Loucy (cell line): ENCODE measurements around the gene NDST1.

Experiments
- H2AFZ ChIP-seq: fragments of 200-600 bp; sonication (generic); 2 replicates; pipeline ENCODE4 v1.6.0; 2016; ENCODE audit warnings: antibody characterized with exemption, mild to moderate bottlenecking, low read length, moderate library complexity
- H3F3A ChIP-seq: fragments of 200-600 bp; 2 replicates; pipeline ENCODE4 v1.6.0; 2016; ENCODE audit warnings: antibody characterized with exemption, low read depth, mild to moderate bottlenecking
- H3K27me3 ChIP-seq: fragments of 200-600 bp; sonication (generic); 2 replicates; pipeline ENCODE4 v1.6.1; 2014; ENCODE audit warnings: low read length, mild to moderate bottlenecking; ENCODE audit not compliant: insufficient read depth, poor library complexity, severe bottlenecking
- H3K36me3 ChIP-seq: fragments of 200-600 bp; sonication (generic); 2 replicates; pipeline ENCODE4 v1.6.1; 2016; ENCODE audit warnings: low read length; ENCODE audit not compliant: insufficient read depth
- H3K4me1 ChIP-seq: fragments of 200-600 bp; sonication (generic); 2 replicates; pipeline ENCODE4 v1.5.1; 2014; ENCODE audit warnings: low read length, mild to moderate bottlenecking; ENCODE audit not compliant: insufficient read depth, poor library complexity, severe bottlenecking
- H3K4me2 ChIP-seq: fragments of 200-600 bp; sonication (generic); 2 replicates; pipeline ENCODE4 v1.6.0; 2014; ENCODE audit warnings: antibody characterized with exemption, low read length, low read depth, mild to moderate bottlenecking; ENCODE audit not compliant: poor library complexity, severe bottlenecking
- H3K4me3 ChIP-seq: fragments of 200-600 bp; sonication (generic); 2 replicates; pipeline ENCODE4 v1.5.1; 2014; ENCODE audit warnings: low read length, mild to moderate bottlenecking, mixed read lengths; ENCODE audit not compliant: poor library complexity, severe bottlenecking
- H3K79me2 ChIP-seq: fragments of 200-600 bp; sonication (generic); 2 replicates; pipeline ENCODE4 v1.6.1; 2014; ENCODE audit warnings: low read length; ENCODE audit not compliant: insufficient read depth
- H3K9ac ChIP-seq: fragments of 200-600 bp; sonication (generic); 2 replicates; pipeline ENCODE4 v1.6.0; 2014; ENCODE audit warnings: mild to moderate bottlenecking, low read depth, low read length, moderate library complexity; ENCODE audit not compliant: poor library complexity, severe bottlenecking
- H3K9me2 ChIP-seq: fragments of 200-600 bp; sonication (generic); replicated peaks from 2 replicates; pipeline ENCODE4 v1.6.1; 2016; ENCODE audit warnings: low read depth, low read length, mixed read lengths
- H3K9me3 ChIP-seq: fragments of 200-600 bp; sonication (generic); 2 replicates; pipeline ENCODE4 v1.6.1; 2014; ENCODE audit warnings: mild to moderate bottlenecking, antibody characterized with exemption, low read length, low read depth; ENCODE audit not compliant: insufficient read depth
- H4K20me1 ChIP-seq: fragments of 200-600 bp; sonication (generic); 2 replicates; pipeline ENCODE4 v1.6.0; 2014; ENCODE audit warnings: antibody characterized with exemption, low read length, mild to moderate bottlenecking; ENCODE audit not compliant: insufficient read depth, poor library complexity, severe bottlenecking
- EZH2phosphoT487 ChIP-seq: fragments of 200-600 bp; IDR thresholded peaks from 2 replicates; pipeline ENCODE4 v1.6.1; 2018; ENCODE audit warnings: antibody characterized with exemption, mild to moderate bottlenecking, moderate library complexity, borderline replicate concordance
- TF ChIP-seq, protein P1 (sequence below): fragments of 200-600 bp; sonication (generic); conservative IDR thresholded peaks from 2 replicates; pipeline ENCODE4 v1.5.1; 2014; ENCODE audit warnings: mild to moderate bottlenecking, antibody characterized with exemption, low read length

Gene NDST1

GRCh38 chr5:150545246-150545645, 37.3 kb downstream of the NDST1 start:
- H3K9me2 ChIP-seq, result no peaks in the 10 kb centered on the region
- no peak for TF ChIP-seq EZH2phosphoT487
- TF ChIP-seq, protein P1, sequence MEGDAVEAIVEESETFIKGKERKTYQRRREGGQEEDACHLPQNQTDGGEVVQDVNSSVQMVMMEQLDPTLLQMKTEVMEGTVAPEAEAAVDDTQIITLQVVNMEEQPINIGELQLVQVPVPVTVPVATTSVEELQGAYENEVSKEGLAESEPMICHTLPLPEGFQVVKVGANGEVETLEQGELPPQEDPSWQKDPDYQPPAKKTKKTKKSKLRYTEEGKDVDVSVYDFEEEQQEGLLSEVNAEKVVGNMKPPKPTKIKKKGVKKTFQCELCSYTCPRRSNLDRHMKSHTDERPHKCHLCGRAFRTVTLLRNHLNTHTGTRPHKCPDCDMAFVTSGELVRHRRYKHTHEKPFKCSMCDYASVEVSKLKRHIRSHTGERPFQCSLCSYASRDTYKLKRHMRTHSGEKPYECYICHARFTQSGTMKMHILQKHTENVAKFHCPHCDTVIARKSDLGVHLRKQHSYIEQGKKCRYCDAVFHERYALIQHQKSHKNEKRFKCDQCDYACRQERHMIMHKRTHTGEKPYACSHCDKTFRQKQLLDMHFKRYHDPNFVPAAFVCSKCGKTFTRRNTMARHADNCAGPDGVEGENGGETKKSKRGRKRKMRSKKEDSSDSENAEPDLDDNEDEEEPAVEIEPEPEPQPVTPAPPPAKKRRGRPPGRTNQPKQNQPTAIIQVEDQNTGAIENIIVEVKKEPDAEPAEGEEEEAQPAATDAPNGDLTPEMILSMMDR, result no peak
- no peaks in the 10 kb centered on the region for H3K79me2 ChIP-seq
- no peak overlapping the region for H3K9ac ChIP-seq
- no peak overlapping the region for H3K4me3 ChIP-seq
- no peak overlapping the region for H3K4me2 ChIP-seq
- H4K20me1 ChIP-seq, result no peaks in the 10 kb centered on the region
- no peak overlapping the region for H2AFZ ChIP-seq
- H3K27me3 ChIP-seq, result no peaks in the 10 kb centered on the region
- no peaks in the 10 kb centered on the region for H3F3A ChIP-seq
- H3K4me1 ChIP-seq, result peaks cover 1% of the 10 kb centered on the region
- H3K36me3 ChIP-seq, result peaks cover under 1% of the 10 kb centered on the region; the same call in 1 of the 2 replicates
- H3K9me3 ChIP-seq, result no peaks in the 10 kb centered on the region

- no peak for TF ChIP-seq EZH2phosphoT487
- TF ChIP-seq, protein P1, result no peak
- Histone ChIP-seq H3K4me2 (no peak overlapping the region), H3K79me2 (no peaks in the 10 kb centered on the region), H2AFZ (no peak overlapping the region), H3K36me3 (no peaks in the 10 kb centered on the region), H3K9me2 (no peaks in the 10 kb centered on the region), H4K20me1 (no peaks in the 10 kb centered on the region), H3K9me3 (no peaks in the 10 kb centered on the region), H3K4me3 (no peak overlapping the region), H3F3A (no peaks in the 10 kb centered on the region), H3K27me3 (no peaks in the 10 kb centered on the region), H3K9ac (no peak overlapping the region), H3K4me1 (peaks cover 5% of the 10 kb centered on the region)
Observed at GRCh38 chr5:150548123-150548522, 40.2 kb downstream of the NDST1 start.

GRCh38 chr5:150549735-150550134, 41.8 kb downstream of the NDST1 start:
- Histone ChIP-seq H3K4me2 (no peak overlapping the region), H3K36me3 (no peaks in the 10 kb centered on the region), H3K27me3 (no peaks in the 10 kb centered on the region)

More at GRCh38 chr5:150549735-150550134, 41.8 kb downstream of the NDST1 start:
- Histone ChIP-seq H3K9me3 (no peaks in the 10 kb centered on the region), H3K4me1 (peaks cover 5% of the 10 kb centered on the region), H3K9me2 (no peaks in the 10 kb centered on the region), H3K79me2 (no peaks in the 10 kb centered on the region), H2AFZ (no peak overlapping the region), H3F3A (no peaks in the 10 kb centered on the region), H3K4me3 (no peak overlapping the region), H4K20me1 (no peaks in the 10 kb centered on the region), H3K9ac (no peak overlapping the region)
- TF ChIP-seq, protein P1, result no peak
- no peak for TF ChIP-seq EZH2phosphoT487
